HG03439 (cell line): ENCODE results near the gene HOXC9.

Source experiments
- ATAC-seq: cut with Tn5 transposase; IDR thresholded peaks from one replicate; pipeline ENCODE4 v1.9.1; 2021; ENCODE audit warnings: mild to moderate bottlenecking, moderate library complexity; ENCODE audit not compliant: unreplicated experiment

Gene HOXC9

DNA sequence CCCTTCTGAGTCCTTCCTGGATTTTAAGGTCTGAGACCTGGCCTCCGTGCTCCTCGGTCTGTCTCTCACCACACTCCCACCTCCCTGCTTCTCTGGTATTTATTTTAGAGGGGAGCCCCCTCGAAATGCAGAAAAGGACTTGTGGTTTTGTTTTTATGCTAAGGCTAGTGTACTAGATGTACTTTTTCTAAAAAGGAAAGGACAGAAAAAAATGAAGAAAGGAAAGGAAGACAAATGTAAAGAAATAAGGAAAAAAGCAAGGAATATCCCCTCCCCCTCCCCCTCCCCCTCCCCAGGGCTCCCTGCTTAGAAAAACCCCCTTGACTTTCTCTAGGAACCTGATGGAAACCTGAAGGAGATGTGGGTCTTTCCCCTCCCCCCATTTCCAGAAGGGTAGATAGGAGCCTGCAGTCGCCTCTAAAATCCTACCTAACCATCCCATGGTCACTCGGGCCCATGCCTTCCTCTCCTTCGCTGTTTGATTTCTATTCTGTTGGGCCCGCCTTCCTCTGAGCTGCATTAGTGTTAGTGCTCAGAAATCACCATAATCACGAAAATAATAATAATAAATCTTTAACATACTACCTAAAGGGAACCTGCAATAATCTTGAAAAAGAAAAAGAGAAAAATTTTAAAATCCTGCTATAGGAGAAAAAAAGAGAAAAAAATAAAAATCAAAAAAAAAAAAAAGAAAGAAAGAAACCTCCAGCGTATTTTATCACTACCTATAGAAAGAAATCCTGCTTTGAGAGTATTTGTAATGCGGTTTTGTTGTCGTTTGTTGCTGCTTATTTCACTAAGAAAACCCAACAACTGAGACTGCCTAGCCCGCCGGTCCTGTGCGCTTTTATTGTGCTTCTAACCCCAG is 11.9 kb downstream of the HOXC9 start:
- no peak for ATAC-seq

DNA sequence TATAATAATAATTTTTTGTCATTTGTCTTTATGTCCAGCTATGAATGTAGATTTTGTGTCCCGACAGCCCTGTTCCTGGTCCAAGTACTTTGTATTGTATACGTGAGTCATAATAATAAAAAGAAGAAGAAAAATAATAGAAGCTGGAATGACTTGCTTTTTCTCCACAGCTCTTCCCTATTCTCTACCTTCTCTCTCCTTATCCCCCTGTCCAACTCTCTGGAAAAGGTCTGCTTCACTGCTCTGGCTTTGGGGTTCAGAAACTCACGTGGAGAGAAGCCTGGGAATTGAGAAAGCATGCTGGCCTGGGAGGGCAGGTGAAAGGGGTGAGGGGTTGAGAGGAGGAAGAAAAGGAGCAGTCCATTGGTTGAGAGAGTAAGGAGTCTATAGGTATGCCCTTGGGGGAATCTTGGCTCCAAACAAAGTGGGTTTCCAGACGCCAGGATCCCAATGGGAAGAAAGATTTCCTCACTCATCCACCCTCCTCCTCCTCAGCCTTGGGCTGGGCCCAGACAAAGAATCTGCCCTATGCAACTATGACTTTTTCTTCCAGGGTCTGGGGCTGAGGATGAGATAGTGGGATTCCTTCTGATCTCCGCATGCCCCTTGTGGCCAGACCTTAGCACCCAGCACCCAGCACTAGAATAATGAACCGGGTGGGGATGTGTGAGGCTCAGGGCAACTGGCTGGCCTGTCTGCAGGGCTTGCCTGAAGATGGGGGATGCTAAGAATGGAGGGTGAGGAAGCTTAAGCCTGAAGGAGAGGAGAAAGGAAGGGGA is 12.9 kb downstream of the HOXC9 start:
- ATAC-seq, result no peak

DNA sequence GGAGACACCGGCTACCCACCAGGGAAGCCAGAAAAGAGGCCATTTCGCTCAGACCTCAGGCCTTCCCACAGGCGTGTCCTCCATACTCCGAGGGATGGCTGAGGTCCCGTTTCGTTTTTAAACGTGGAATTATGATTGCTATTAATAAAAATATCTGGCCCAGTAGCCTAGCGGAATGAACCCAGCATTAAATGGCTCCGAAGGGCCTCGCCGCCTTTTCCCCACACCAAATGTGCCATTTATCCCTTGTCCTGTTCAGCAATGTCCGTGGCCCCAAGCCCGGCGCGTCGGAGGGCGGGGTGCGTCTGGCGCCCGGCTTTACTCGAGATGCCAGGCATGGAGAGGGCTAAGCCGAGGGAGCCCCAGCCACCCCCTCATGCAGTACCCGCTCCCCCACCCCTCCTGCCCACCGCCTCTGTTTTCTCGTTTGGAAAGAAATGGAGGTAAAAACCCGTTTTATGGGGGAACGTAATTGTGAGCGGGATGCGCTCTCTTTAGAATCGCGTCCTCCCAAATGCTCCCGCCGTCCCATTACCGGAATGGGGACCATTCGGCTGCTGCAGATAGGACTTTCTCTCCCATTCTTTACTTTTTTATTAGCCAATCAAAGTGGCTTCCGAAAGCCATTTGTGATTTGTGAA is 14.5 kb downstream of the HOXC9 start:
- ATAC-seq, result no peak

DNA sequence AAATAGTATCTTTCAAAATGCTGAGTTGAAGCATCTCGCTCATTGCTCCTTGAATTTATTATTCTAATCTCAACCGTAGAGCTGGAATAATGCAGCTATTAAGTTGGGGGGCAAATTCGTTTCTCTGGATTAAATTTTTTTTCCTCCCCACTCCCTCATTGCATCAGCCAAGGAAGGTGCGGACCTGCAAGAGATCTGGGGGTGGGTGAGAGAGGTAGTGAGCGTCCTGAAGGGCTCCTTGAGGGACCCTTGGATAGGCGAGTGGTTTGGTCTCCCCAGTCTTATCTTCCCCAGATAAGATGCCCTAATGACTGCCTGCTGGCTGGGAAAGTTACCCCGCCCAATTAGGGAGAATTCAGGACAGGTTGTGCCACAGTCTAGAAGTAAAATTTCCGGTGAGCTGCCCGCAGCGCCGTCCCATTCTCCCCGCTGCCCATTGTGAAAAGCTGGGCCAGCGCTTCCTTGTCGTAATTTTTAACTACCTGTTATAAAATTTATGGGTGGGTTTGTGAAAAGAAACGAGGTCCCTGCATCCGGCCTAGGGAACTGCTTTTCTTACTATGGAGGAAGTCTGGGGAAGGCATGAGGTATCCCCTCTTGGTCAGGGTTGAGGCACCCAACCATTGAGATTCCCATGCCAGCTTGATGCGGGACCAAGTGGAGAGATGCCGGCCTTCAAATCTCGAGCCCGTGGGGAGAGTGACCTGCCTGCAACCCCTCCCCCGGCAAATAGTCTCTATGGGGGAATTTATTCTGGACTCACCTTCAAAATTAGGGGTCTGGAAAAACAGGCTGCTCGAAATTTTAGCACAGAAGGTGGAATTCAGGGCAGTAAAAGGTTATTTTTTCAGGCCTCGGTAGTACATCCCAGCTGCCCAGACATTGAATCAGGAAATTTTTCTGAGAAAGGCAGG is 15.3 kb downstream of the HOXC9 start:
- ATAC-seq, result no peak

- no peak for ATAC-seq
Measured at GRCh38 chr12:54016051-54016450, 16.1 kb downstream of the HOXC9 start.

- no peak for ATAC-seq
Measured at GRCh38 chr12:54016478-54016964, 16.6 kb downstream of the HOXC9 start.

DNA sequence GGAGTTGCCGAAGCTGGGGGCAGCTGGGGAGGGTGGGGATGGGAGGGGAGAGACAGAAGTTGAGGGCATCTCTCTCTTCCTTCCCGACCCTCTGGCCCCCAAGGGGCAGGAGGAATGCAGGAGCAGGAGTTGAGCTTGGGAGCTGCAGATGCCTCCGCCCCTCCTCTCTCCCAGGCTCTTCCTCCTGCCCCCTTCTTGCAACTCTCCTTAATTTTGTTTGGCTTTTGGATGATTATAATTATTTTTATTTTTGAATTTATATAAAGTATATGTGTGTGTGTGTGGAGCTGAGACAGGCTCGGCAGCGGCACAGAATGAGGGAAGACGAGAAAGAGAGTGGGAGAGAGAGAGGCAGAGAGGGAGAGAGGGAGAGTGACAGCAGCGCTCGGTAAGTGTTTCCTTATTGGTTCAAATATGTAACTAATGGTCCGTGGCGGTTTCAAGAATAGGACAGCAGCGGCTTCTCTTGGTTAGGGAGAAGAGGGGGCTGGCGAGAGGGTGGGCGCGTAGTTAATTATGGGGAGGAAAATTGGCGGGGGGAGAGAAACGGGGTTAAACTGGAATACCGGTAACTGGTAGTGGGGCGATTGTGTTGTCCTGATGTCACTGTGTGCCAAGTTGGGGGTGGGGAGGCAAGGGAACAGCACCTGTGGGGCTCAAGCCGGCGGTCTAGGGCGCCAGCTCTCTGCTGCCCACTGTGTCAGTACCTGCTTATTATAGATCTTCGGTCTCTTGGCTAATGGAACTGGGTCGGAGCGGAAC is 17.2 kb downstream of the HOXC9 start:
- peak; percentile 30 for ATAC-seq

- ATAC-seq, result peak; percentile 73
Measured at GRCh38 chr12:54017878-54018467, 18.0 kb downstream of the HOXC9 start.

GRCh38 chr12:54018468-54018984 is 18.6 kb downstream of the HOXC9 start:
- no peak for ATAC-seq

GRCh38 chr12:54019091-54019811 is 19.3 kb downstream of the HOXC9 start:
- ATAC-seq, result no peak

DNA sequence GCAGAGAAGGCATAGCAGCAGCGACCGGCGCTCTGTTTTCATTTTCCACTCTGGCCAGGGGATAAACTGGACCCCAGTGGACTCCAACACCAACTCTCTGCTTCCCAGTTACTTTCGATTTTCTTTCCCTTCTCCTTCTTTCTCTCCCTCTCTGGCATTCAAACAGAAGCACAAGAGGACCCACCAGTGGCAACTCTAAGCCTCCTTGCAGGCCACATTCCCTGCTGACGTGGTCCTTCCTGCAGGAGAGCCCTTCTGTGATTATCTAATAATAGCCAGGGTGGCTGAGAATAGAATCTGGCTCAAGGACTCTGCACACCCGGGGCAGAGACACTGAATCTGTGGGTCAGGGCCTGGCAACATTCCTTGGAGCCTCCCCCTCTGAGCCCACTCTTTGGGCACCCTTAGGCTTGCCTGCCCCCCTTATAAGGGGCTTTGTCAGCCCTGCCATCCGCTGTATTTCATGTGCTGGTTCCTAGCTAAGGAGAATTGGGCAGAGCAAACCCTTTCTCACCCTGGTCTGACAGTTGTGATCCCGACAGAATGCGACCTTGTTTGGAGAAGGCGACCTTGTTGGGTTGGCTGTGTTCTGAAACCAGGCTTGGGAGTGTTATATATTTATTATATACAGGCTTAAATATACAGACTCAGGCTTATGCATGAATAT is 20.1 kb downstream of the HOXC9 start:
- no peak for ATAC-seq

DNA sequence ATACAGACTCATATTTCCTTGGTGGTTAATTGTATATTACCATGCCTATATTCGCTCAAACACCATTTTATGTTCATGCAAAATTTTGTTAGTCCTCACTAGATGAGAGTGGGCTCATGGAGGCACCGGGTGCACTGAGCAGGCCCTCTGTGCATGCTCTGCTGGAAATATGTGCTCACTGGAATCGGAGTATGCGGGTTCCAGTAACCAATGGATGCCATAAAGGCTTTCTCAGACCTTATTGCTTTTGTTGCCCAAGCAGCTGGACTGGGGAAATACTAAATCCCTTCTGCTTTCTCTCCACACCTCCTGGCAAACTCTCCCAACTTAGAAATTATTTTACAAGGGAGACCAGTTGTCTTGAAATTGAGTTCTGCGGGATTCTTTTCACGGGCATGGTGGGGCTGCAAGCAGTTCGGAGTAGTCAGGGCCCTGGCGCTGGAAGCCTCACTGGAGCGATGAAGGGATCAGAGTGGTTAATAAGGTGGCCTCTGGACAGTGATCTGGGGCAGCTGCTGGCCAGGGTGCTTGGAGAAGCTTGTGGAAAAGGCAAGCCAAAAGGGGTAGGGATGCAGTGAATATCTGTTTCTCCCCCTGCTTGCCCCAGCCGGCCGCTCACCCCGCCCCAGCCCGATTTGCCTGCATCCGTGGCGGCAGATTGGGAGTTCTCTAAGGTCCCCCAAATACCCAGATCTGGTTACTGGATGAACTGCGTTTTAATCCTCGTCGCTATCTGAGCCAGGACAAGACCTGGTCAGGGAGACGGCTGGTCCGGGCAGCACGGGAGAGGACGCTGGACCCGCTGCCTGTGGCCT is 20.8 kb downstream of the HOXC9 start:
- no peak for ATAC-seq

DNA sequence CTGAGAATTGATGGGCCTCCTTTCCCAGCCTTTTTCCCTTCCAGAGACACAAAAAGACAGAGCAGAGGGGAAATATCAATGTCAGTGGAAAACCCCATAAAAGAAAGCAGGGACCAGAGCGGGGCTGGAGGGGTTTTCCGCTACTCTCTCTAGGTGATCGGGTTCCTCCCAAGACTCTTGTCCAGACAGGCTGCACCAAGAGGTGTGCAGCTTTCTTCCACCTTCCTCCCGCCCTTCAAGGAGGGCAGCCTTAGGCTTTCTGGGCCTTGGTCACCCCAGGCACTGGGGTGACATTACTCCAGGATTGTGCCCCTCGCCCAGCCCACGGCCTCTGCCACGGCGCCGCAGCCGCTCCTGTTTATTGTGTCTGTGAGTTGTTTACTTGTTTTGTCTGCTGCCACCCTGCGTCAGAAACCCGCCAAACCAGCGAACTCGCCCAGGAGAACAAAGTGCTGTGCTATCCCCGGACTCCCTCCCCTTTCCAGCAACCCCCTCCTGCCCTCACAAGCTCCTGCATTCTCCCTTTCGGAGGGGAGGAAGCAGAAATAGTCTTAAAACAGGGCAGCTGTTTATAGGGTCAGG is 21.6 kb downstream of the HOXC9 start:
- no peak for ATAC-seq

DNA sequence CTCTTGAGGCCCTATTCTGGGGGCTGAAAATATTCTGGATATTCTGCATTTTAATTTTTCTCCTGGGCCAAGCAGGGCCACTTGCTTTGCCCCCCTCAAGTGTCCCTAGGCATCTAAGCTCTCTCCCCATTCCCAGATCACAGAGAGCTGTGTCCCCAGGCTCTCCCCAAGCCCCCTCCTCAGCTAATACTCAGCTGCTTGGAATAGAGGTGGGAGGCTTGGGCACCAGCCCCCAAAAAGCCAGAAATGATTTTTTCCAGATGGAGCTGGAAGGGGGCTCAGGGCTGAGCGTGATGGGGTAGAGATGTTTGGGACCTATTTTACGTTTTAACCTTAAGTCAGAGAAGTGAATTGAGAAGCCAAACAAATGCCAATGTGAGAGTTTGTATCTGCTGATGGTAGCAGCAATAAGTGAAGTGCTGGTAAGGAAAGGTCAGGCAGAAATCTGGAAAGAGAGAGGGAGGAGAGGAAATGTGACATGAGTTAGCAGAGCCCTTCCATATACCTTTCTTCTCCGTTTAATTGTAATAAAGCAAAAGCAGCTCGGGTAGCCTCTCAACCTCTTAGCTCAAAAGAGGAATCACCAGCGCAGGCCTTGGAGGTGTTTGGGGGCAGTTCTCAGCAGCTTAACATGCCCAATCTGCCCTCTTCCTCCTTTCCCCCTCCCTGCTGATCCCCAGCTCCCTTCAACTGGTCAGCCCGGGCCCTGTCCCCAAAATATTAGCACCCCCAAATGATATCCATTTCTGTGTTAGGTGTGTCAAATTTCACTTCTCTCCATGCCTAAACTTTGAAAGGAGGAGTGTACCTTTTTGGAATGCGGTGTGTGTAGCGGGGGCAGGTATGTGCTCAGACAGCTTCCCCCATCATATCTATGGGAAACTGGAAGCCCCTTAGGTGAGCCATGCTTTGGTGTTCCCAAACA is 23.3 kb downstream of the HOXC9 start:
- no peak for ATAC-seq

DNA sequence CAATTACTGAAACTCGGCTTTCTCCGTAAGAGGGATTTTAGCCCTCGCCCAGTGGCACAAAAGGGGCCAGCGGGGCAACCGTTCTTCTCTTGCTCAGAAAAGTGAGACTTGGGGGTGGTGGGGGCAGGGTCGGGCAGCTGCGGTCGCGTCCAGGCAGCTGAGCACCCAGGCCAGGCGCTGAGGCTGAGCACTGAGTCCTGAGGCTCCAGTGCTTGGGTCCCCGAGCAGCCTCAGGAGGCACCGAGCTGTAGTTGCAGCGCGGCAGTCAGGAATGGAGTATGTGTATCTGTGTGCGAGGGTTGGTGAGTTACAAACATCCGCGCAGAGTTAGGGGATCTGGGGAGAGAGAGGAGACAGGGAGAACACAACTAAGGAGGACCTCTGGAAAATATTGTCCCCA is 24.2 kb downstream of the HOXC9 start:
- no peak for ATAC-seq
